ENCODE data around the gene CKM.

GRCh38 chr19:45307361-45307760 lies 15.3 kb downstream of the CKM start:
- TF ChIP-seq CTCF (IDR thresholded peaks at IDR 0.05; ENCODE audit: low read length) (no peak), EZH2 (IDR thresholded peaks at IDR 0.05; ENCODE audit: borderline replicate concordance, low read length) (no peak)
